Esophagus muscularis mucosa (tissue), 4 donors: ENCODE data around the gene ACSL6.

Source experiments
- CTCF ChIP-seq, 3 experiments: fragments of 200-600 bp in 2 of 3; fragments of 450-650 bp in 1 of 3; sonication (generic) in 2 of 3; IDR thresholded peaks; one replicate each; pipeline ENCODE4 v1.5.1; 2017 to 2019; ENCODE audit warnings: antibody characterized with exemption in 3 of 3, mild to moderate bottlenecking in 2 of 3, moderate library complexity in 1 of 3
- EP300 ChIP-seq: sonication (generic); formaldehyde crosslinking; IDR thresholded peaks from one replicate; pipeline ENCODE4 v1.6.1; 2017; ENCODE audit warnings: antibody characterized with exemption
- POLR2A ChIP-seq: fragments of 450-650 bp; IDR thresholded peaks from one replicate; pipeline ENCODE4 v1.6.1; 2017; ENCODE audit warnings: antibody characterized with exemption, moderate library complexity, mild to moderate bottlenecking, low read depth
- POLR2AphosphoS5 ChIP-seq, 2 donors: sonication (generic); formaldehyde crosslinking; IDR thresholded peaks; one replicate each; pipeline ENCODE4 v1.6.1; 2017; ENCODE audit warnings: antibody characterized with exemption in 2 of 2

DNA sequence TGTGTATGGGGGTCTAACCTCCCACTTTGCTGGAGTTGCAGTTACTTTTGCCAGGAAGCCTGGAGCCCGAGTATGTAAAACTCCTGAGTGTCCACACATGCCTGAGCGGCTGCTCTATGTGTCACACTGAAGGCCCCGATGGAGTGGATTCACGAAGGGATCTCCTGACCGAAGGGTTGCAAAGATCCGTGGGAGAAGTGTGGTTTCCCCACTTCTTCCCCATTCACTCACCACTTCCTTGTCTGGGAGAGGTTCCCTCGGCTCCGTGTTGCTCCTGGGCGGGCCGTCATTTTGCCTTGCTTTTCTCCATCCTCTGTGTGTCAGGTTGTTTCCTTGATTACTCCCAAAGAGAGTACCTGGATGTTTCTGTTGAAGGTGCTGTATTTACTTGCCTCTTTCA is 32.7 kb upstream of the ACSL6 start:
- TF ChIP-seq POLR2A (no peak), CTCF (IDR thresholded peaks at IDR 0.05) (no peak), EP300 (no peak), POLR2AphosphoS5 (IDR thresholded peaks at IDR 0.05) (no peak)
